NCI-H446 treated with DMSO at 0.1 percent for 48 hours (cell line): ENCODE measurements around the gene CLASP2.
"Not testable (repeated sequence)": the region's sequence is repeated elsewhere in the genome, so short reads cannot be mapped to it uniquely, and the experiment has no call there.

ENCODE experiments used
- DNase-seq: peaks from one replicate; lab custom pipeline; 2025; lab: John Stamatoyannopoulos, UW

The CLASP2 gene

DNA sequence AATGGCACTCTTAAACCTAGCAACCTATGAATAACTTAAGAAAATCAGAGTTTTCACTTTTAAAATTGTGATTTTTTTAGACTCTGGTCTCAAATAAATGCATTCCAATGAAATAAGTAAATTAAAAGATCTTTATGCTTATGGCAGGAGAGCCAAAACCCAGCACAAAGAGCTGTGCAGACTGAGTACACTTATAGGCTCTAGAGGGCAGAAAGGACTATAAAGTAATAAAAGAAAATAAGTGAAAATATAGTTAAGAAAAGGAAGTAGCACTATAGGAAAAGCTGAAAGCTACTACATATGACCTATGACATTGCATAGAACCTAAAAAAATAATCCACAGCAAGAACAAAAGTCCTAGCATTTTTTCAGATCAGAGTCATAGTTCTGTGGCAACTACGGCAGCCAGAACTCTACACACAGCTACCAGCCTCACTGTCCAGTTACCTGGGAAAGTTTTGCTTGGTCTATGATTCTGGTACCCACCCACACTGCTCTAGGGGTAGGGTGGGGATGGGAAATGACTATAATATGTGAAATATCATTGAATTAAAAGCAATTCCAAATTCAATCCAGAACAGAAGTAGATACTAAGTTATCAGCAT is 30.5 kb downstream of the CLASP2 start:
- DNase-seq = no peak

DNA sequence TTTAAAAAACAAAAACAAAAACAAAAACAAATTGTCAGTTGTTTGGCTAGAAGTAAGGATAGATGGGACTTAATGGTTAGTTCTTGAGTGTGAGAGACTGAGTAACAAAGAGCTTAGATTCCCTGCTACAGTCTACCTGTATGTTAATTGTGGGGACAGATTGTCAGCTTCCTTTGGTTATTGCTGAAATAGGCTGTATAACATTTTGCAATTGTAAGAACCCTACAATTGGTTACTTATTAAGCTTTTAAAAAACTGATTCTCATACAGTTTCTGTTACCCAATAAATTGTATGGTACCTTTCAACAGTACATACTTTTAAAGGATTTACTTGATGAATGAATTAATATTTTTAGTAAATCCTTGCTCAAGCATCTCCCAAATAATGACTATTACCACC is 35.3 kb downstream of the CLASP2 start:
- no peak for DNase-seq

DNA sequence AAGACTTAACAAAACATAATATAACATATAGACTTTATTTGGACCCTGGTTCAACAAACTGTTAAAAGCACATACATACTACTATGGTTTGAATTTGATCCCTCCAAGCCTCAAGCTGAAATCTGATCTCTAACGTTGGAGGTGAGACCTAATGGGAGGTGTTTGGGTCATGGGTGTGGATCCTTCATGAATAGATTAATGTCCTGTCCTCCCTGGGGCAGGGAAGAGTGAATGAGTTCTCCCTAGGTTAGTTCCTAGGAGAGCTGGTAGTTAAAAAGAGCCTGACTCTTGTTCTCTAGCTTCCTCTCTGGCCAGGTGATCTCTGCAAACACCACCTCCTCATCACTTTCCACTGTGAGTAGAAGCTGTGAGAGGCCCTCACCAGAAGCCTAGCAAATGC is 36.4 kb downstream of the CLASP2 start:
- no peak for DNase-seq

DNA sequence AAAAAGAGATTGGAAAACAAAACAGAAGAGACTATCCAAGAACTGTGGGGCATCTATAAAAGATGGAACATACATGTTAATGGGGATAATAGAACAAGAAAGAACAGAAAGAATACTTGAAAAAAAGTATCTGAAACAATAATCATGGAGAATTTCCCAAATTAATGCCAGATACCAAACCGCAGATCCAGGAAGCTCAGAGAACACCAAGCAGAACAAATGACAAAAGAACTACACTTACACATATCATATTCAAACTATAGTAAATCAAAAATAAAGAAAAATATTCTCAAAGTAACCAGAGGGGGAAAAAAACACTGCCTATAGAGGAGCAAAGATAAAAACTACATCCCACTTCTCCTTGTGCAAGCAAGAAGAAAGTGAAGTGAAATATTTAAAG is 40.0 kb downstream of the CLASP2 start:
- DNase-seq = no peak

DNA sequence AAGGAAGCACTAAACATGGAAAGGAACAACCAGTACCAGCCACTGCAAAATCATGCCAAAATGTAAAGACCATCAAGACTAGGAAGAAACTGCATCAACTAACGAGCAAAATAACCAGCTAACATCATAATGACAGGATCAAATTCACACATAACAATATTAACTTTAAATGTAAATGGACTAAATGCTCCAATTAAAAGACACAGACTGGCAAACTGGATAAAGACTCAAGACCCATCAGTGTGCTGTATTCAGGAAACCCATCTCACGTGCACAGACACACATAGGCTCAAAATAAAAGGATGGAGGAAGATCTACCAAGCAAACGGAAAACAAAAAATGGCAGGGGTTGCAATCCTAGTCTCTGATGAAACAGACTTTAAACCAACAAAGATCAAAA is 44.6 kb downstream of the CLASP2 start:
- DNase-seq = not testable (repeated sequence)

DNA sequence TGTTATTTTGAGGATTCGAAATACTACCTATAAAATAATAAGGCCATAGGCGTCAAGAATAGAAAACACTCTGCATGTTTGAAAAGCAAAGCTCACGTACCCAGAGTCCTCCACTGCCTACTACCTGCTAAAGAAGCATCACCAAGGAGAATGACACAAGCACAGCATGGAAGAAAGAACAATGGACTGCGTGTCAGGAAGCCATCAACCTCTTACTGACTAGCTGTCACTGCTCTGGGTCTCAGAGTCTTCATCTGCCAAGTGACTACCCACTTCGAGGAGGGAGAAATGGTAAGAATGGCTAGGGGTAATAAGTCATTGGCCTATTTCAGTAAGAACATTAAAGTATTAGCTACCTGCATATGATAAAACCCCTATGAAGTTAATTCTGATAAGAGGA is 49.4 kb downstream of the CLASP2 start:
- DNase-seq = no peak

DNA sequence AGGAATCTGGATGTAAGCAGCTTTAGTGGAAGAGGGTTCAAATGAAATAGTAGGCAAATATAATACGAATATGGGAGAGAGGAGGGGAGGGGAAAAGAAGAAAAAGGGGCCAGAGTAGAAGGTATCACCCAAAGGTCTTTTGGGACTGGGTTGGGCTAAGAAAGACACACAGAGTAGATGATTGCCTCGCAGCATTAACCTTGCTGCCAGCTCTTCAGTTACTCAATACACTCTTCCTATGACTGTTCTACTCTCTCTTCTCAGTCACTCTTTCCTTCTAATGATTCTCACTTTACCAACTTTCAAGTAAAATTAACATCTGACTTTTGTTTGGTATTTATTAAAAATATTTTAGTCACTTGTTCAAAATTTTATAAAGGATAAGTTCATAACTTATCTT is 52.8 kb downstream of the CLASP2 start:
- no peak for DNase-seq

DNA sequence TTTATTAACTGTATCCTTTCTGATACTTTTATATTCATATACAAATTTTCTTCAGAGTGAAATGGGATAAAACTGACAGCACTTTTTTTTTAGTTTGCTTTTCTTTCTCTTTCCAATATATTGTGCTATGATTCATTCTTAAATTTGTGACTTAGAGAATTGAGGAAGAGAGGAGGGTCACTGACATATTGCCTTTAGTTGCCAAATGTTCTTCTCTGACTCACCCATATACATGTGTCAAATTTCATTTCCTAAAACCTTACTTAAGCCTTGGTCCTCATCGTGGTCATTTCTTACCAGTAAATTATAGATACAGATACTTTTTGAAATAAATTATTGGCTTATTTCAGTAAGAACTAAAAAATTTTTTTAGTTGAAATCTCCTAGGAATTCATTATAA is 53.9 kb downstream of the CLASP2 start:
- DNase-seq = no peak

DNA sequence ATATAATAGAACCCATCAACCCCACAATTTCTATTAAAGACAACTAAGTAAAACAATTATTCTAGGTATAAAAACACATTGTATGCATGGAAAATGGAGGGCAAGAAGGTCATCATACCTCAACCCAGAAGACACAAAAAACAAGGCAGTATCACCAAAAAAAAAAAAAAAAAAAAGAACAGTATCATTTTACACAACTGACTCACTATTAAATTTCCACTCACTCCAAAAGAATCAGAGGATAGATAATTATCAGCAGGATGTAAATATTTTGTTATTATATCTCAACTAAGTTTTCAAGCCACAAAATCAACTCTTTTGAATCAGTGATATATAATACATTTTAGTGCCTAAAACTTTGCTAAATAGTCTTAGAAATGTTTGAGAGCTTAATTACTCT is 55.0 kb downstream of the CLASP2 start:
- DNase-seq = no peak

DNA sequence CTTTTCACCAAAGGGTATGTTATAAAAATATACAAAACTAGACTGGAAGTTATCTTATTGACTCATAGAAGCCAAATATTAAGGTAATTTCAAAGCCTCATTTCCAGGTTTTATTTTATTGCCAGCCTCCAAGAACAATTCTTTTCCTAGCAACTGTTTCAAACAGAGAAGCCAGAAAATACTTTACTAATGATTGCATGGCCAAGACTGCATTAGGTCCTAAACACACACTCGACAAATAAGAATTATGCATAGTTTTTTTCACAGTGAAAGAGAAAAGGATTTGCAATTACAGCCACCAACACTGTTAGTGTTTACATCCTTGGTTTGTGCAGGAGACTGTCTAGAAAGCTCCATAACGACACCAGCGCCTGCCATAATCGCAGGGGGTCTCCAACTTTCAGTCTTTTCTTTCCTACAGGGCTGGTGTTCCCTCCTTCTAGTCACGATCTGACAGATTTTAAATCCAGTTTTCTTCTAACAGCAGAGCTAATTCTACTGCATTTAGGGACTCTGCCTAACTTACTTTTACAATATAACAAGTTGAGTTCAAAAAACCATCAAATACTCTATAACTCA is 58.1 kb downstream of the CLASP2 start:
- DNase-seq = no peak

DNA sequence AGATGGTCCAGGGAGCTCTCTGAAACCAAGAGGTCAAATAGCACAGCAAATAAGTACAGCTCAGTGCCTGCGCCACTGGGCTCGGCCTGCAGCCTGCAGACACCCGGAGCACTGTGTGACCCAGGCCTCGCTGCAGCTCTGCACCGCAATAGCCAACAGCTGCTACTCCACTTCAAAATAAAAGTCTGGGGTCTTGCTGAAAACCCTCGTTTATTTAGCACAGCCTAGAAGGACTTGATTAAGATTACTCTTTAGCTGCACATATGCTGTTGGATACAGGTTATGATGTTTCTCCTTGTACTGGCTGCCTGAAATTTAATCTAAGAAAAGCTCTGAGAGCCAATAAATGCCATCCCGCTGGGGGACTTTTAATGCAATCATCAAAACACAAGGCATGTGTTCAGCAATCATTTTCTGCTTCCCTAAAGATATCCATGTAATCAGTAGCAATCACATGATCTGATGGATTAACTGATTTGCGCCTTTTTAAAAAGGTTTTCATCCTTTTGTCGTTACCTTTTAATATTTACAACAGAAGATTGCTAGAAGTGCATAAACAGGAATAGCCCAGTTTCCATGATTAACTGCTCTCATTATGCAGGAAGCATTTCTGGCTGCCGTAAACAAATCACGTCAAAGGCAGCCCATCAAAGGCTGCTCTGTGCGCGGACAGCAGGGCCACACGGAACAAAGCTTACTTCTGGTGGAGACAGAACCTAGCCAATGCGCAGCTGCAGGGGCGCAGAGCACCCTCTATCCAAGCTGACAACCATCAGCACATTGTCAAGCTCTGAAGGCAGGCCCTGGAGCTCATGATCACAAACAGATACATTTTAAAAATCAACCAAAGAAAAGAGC is 58.8 kb downstream of the CLASP2 start:
- peak; percentile 64 for DNase-seq

DNA sequence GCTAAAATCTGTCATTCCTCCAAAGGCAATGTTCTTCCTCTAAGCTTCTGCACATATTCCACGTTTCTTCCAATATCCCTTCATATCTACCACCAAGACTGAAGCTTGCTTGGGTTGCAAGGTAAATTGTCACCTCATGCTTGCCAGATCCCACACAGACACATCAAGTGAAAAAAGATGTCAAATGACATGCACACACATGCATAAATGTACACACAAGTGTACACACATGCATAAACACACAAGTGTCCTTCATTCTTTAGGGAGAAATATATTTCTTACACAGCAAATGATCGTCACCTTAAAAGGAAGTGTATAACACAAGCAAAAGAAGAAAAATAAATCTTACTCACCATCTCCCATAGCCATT is 59.4 kb downstream of the CLASP2 start:
- DNase-seq = no peak

DNA sequence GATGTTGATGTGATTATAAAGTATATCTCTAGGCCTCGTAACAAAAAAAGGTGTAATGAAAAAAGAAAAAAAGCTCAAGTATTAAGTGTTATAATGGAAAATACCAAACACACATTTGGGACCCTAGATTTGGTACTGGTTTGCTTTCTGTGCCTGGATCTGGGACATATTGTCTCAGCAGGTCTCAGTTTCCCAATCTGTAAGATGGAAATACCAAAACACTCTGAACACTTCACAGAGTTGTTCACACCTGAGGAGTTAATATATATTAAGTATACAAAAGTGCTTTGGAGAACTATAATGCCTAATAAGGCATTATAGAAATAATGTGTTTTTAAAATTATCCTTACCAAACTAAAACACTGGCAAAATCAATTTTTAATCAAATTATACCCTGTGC is 60.0 kb downstream of the CLASP2 start:
- no peak for DNase-seq

DNA sequence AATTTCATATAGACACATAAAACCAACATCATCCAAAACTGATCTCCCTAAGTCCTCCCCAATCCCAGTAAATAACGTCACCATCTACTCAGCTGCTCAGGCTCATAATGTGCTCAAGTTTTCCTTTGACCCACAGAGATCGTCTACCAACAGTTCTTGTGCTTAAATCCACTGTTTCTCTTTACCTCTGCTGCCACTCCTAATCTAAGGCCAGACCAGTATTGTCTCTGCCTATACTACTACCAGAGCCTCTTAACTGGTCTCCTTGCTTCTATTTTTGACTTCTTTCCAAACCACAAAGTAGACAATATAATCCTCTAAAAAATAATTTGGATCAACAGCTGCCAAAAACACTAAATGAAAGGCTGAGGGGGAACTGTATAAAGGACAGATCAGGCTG is 65.3 kb downstream of the CLASP2 start:
- no peak for DNase-seq

DNA sequence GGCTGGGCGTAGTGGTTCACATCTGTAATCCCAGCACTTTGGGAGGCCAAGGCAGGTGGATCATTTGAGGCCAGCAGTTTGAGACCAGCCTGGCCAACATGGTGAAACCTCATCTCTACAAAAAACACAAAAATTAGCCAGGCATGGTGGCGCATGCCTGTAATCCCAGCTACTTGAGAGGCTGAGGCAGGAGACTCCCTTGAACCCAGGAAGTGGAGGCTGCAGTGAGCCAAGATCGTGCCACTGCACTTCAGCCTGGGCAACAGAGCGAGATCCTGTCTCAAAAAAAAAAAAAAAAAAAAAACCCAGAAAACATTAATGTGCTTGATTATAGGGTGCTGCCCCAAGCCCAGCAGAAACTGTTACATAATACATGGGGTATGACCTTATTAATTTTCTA is 67.0 kb downstream of the CLASP2 start:
- not testable (repeated sequence) for DNase-seq

DNA sequence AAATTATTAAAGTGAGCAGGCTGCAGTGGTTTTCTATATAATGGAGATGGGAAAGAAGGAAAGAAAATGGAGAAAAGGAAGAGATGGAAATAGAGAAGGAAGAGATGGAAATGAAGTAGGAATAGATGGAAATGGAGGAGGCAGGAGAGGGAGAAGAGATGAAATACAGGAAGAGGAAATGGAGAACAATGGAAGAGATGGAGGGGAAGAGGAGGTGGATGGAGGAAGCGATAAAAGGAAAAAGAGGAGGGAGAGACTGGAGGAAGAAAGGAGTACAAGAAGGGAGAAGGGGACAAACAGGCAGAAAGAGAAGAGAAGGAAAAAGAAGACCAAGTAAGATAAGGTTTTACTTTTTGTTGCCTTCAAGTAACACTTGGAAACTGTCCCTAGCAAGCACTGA is 67.6 kb downstream of the CLASP2 start:
- DNase-seq = no peak

DNA sequence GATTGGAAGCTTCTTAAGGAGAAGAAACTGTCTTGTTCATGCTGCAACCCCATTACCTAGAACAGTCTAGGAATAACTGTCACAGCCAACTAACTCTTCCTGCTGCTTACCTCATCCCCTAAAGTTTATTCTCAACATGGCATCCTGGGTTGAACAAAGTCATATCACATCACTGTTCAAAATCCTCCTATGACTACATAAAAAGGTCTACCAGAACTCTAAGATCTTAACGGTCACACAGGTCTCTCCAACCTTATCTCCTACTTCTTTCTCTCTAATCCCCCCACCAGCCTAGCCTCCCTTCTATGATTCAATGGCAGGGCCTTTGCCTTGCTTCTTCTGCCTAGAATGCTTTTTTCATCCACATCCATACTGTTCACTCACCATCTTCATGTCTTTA is 69.3 kb downstream of the CLASP2 start:
- DNase-seq = no peak

DNA sequence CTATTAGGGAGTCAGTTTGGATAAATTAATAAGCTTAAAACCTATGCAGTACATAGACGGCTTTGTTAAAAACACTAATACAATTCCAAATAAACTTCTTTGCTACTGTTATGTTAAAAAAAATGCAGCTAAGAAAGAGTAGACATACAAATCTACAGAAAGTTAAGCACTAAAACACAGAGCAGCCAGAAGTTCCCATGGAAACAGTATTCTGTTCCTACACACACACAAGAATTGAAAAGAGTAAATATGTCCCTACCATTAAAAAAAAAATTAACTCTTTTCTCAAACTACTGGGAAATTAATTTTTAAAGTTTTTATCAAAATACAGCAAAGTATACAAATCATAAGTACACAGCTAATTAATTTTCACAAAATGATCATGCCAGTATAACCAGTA is 71.6 kb downstream of the CLASP2 start:
- no peak for DNase-seq

DNA sequence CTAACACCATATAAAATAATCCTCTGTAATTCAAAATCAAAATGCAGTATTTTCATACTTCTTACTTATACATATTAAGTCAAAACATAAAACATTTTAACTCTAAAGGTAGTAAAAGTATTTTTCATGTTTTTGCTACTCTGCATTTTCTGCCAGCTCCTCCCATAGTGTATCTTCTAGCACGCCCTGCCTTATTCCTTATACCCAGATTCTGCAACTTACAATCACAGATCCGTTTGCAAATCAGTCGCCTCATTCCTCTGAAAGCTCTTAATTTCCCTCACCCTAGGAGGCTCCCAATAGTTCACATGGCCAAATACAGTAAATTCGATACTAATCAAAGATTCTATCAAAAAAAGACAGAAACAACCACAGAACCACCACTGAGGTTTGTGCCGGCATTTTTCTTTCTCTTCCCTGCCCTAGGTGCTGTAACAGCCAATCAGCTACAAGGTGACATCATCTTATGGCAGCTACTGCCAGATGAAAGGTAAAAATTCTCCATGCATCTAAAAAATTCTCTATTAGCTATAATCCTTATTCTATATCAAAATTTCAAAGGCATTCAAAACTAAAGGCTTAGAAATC is 72.9 kb downstream of the CLASP2 start:
- DNase-seq = no peak

DNA sequence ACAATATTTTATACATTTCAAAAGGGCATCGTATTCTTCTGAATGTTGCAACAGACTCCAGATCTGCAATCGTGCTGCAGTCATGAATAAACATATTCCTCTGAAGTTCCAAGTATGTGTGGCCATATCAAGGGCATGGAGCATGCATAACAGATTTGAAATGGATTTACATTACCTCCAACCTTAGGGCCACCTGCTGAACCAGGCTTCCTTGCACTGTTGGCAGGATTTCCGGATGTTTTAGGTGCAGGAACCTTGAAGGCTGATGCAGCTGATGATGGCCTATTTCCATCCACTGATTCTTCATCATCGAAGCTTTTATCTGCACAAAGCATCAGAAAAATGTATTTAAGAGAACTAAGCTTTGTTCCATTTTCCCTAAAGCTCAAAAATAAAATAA is 73.5 kb downstream of the CLASP2 start:
- DNase-seq = no peak

DNA sequence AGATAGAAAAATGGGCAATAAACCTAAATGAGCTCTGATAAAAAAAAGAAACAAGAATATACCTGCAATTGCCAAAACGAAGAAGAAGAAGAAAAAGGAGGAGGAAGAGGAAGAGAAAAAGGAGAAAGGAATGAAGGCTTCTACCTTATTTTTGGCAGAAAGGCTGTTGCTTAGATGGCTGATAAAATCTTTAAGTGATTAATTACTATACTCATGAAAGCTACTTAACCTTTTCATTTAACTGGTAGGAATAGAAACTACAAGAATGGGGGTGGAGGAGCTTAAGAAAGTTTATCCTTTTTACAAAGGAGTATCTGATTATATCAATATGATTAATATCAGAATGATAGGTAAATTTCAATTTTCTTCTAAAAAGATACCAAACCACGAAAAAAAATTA is 75.2 kb downstream of the CLASP2 start:
- no peak for DNase-seq

DNA sequence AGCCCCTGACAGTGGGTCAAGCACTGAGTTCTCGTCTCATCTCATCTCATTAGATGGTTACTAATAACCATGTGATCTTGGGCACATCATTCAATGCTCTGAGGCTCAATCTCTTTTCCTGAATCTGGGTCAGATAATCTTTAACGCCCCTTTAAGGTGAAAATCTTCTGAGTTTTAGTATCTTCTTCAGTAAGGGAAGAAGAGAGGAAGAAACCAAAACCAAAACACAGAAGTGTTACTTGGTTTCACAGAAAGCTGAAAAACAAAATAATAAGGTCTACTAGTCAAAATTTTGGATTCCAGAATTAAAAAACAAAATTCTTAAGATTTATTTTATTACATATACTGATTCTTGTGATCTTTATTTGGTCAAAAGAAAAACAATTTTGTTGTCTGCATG is 78.2 kb downstream of the CLASP2 start:
- no peak for DNase-seq

DNA sequence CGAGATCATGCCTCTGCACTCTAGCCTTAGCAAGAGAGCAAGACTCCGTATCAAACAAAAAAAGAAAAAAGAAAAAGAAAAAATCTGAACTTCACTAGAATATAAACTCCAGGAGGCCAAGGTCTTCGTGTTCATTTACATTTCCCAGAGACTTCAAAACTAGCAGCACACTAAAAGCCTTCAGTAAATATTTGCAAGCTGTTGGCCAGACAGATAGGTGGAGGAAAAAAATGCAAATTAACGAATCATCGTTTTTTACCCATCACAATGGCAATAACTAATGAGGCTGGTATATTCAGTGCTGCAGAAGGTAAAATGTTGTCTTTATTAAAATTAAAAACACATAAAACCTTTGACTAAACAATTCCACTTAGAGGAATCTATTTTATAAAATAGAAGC is 80.6 kb downstream of the CLASP2 start:
- no peak for DNase-seq
